Common myeloid progenitor, CD34-positive (primary cell): Measurements from ENCODE around the gene PDE11A.
"Not testable (repeated sequence)": the region's sequence is repeated elsewhere in the genome, so short reads cannot be mapped to it uniquely, and the experiment has no call there.

Source experiments
- CTCF ChIA-PET: fragments of 350-600 bp; sonication (Branson Sonifier 250); formaldehyde crosslinking; loops from one replicate; lab custom pipeline; 2021; ENCODE audit warnings: antibody characterized with exemption; lab: Charles Lee
- POLR2A ChIA-PET: fragments of 350-600 bp; sonication (Branson Sonifier 250); formaldehyde crosslinking; loops from one replicate; lab custom pipeline; 2021; ENCODE audit warnings: antibody characterized with exemption; lab: Charles Lee
- DNase-seq, 3 donors: peaks; one replicate each; pipeline versions ENCODE4 v3.0.0 to v3.0.0-alpha.2; 2013
- H3K27ac ChIP-seq, 2 experiments: 1 replicate in 1 of 2; 2 replicates in 1 of 2; pipeline ENCODE4 v1.7.0; 2013; ENCODE audit warnings: inconsistent platforms in 2 of 2, low read length in 2 of 2, mild to moderate bottlenecking in 2 of 2, low read depth in 1 of 2, moderate library complexity in 1 of 2; ENCODE audit not compliant: severe bottlenecking in 2 of 2, insufficient read depth in 1 of 2, poor library complexity in 1 of 2
- H3K27me3 ChIP-seq, 5 experiments: replicated peaks in 2 of 5; 1 replicate in 3 of 5; 2 replicates in 2 of 5; pipeline versions ENCODE4 v1.6.1 to v1.7.0; 2013; ENCODE audit warnings: low read length in 4 of 5, mild to moderate bottlenecking in 2 of 5, moderate library complexity in 2 of 5, inconsistent platforms in 1 of 5; ENCODE audit not compliant: insufficient read depth in 5 of 5, control insufficient read depth in 4 of 5
- H3K36me3 ChIP-seq, 4 experiments: 1 replicate in 2 of 4; 2 replicates in 2 of 4; pipeline versions ENCODE4 v1.6.1 to v1.7.0; 2013; ENCODE audit warnings: low read length in 3 of 4, control low read depth in 1 of 4, mild to moderate bottlenecking in 1 of 4; ENCODE audit not compliant: control insufficient read depth in 4 of 4, insufficient read depth in 4 of 4
- H3K4me1 ChIP-seq, 4 experiments: 1 replicate in 3 of 4; 2 replicates in 1 of 4; pipeline versions ENCODE4 v1.6.1 to v1.7.1; 2013; ENCODE audit warnings: low read length in 3 of 4, mild to moderate bottlenecking in 3 of 4, control low read depth in 1 of 4, inconsistent platforms in 1 of 4, moderate library complexity in 1 of 4; ENCODE audit not compliant: control insufficient read depth in 4 of 4, insufficient read depth in 4 of 4; ENCODE audit errors: control extremely low read depth in 1 of 4
- H3K4me3 ChIP-seq, 7 experiments: 1 replicate in 4 of 7; 2 replicates in 3 of 7; pipeline versions ENCODE4 v1.5.1 to v1.7.0; 2013; ENCODE audit warnings: mild to moderate bottlenecking in 7 of 7, low read length in 6 of 7, moderate library complexity in 6 of 7, inconsistent platforms in 2 of 7, low read depth in 2 of 7, control low read depth in 1 of 7; ENCODE audit not compliant: insufficient read depth in 4 of 7, control insufficient read depth in 1 of 7; ENCODE audit errors: extremely low read depth in 1 of 7
- H3K9me3 ChIP-seq, 5 experiments: 1 replicate in 4 of 5; 2 replicates in 1 of 5; pipeline versions ENCODE4 v1.6.1 to v1.7.1; 2013; ENCODE audit warnings: low read length in 4 of 5, mild to moderate bottlenecking in 2 of 5, inconsistent platforms in 1 of 5, low read depth in 1 of 5, moderate library complexity in 1 of 5; ENCODE audit not compliant: control insufficient read depth in 4 of 5, insufficient read depth in 2 of 5; ENCODE audit errors: control extremely low read depth in 1 of 5
- WGBS: methylation state at CpG from one replicate; pipeline ENCODE4 v1.1.5; 2013; ENCODE audit not compliant: insufficient coverage; 5-methylcytosine and 5-hydroxymethylcytosine counted together

PDE11A gene

GRCh38 chr2:178101321-178102079 is 28.9 kb upstream of the PDE11A start:
- peaks cover 0 to 1% (median 0%) of the 10 kb centered on the region in 4 experiments for H3K4me1 ChIP-seq
- no peak overlapping the region for H3K4me3 ChIP-seq
- DNase-seq: no peak
- no peak overlapping the region for H3K27ac ChIP-seq
- ChIA-PET CTCF (interaction anchor here (0.8 to 0.9 kb wide), 2 partner anchors 10 to 11 kb away, joined by 3 read pairs; no protein-coding TSS in a partner anchor), POLR2A (no interaction called here)
- H3K36me3 ChIP-seq: no peaks in the 10 kb centered on the region
- H3K9me3 ChIP-seq: no peaks in the 10 kb centered on the region
- WGBS: 100% methylated on average over 1 of the region's 3 CpGs
- H3K27me3 ChIP-seq: no peaks in the 10 kb centered on the region

GRCh38 chr2:178093471-178093870 is 20.9 kb upstream of the PDE11A start:
- no peak overlapping the region for H3K4me3 ChIP-seq
- H3K27ac ChIP-seq: no peak overlapping the region
- no peaks in the 10 kb centered on the region for H3K36me3 ChIP-seq
- no peaks in the 10 kb centered on the region for H3K4me1 ChIP-seq
- ChIA-PET POLR2A (no interaction called here), CTCF (no interaction called here)
- DNase-seq: no peak
- H3K9me3 ChIP-seq: no peaks in the 10 kb centered on the region
- no peaks in the 10 kb centered on the region for H3K27me3 ChIP-seq

- WGBS: 97% methylated on average over 5 of the region's 6 CpGs
- Histone ChIP-seq H3K27me3 (no peaks in the 10 kb centered on the region), H3K4me1 (no peaks in the 10 kb centered on the region), H3K9me3 (no peaks in the 10 kb centered on the region), H3K36me3 (no peaks in the 10 kb centered on the region), H3K4me3 (no peak overlapping the region), H3K27ac (no peak overlapping the region)
- ChIA-PET CTCF (no interaction called here), POLR2A (no interaction called here)
- no peak for DNase-seq
Observed at GRCh38 chr2:178088774-178089270, 16.2 kb upstream of the PDE11A start.

GRCh38 chr2:178084273-178084672 is 11.7 kb upstream of the PDE11A start:
- CTCF ChIA-PET: interaction anchor here (0.6 kb wide), 1 partner anchor 13 kb away, joined by 3 read pairs; no protein-coding TSS in a partner anchor
- WGBS: 92% methylated on average over 2 of the region's 3 CpGs
- H3K9me3 ChIP-seq: peaks cover 0 to 3% (median 0%) of the 10 kb centered on the region in 5 experiments

GRCh38 chr2:178082408-178083045 is 9.9 kb upstream of the PDE11A start:
- Histone ChIP-seq H3K27me3 (no peaks in the 10 kb centered on the region), H3K27ac (no peak overlapping the region), H3K4me3 (no peak overlapping the region), H3K9me3 (peaks cover 0 to 3% (median 0%) of the 10 kb centered on the region in 5 experiments), H3K36me3 (no peaks in the 10 kb centered on the region), H3K4me1 (no peaks in the 10 kb centered on the region)
- 100% methylated on average over 2 of the region's 3 CpGs for WGBS
- no peak for DNase-seq
- ChIA-PET CTCF (interaction anchor here (0.6 to 1.3 kb wide), 2 partner anchors 30 to 799 kb away, joined by 3 read pairs; no protein-coding TSS in a partner anchor), POLR2A (no interaction called here)

More at GRCh38 chr2:178084273-178084672, 11.7 kb upstream of the PDE11A start:
- Histone ChIP-seq H3K4me3 (no peak overlapping the region), H3K27ac (no peak overlapping the region), H3K27me3 (no peaks in the 10 kb centered on the region), H3K4me1 (no peaks in the 10 kb centered on the region), H3K36me3 (no peaks in the 10 kb centered on the region)
- POLR2A ChIA-PET: interaction anchor here (1.1 kb wide), 1 partner anchor 10 kb away, joined by 3 read pairs; no protein-coding TSS in a partner anchor
- no peak for DNase-seq

GRCh38 chr2:178079279-178079678 is 6.7 kb upstream of the PDE11A start:
- no CpG with 5 or more reads among the region's 3 CpGs for WGBS
- H3K4me3 ChIP-seq, H3K27me3 ChIP-seq, H3K36me3 ChIP-seq, H3K4me1 ChIP-seq, DNase-seq, H3K9me3 ChIP-seq, CTCF ChIA-PET, POLR2A ChIA-PET, H3K27ac ChIP-seq: not testable (repeated sequence)

- Histone ChIP-seq H3K36me3 (no peaks in the 10 kb centered on the region), H3K4me1 (peaks cover 0 to 15% (median 13%) of the 10 kb centered on the region in 4 experiments), H3K4me3 (no peak overlapping the region), H3K9me3 (peaks cover 0 to 3% (median 0%) of the 10 kb centered on the region in 5 experiments), H3K27me3 (peaks cover 0 to 17% (median 2%) of the 10 kb centered on the region in 5 experiments), H3K27ac (no peak overlapping the region)
- DNase-seq: no peak
- ChIA-PET POLR2A (no interaction called here), CTCF (no interaction called here)
Observed at GRCh38 chr2:178076130-178076529, 3.6 kb upstream of the PDE11A start.
